ENCODE measurements around the gene KIRREL1. TPM values are rescaled to one million over a fixed set of nuclear protein-coding genes. Genes with fewer than 3 reads are reported as not detected.

Gene KIRREL1
- total RNA-seq, 4 donors from 2014 or later = 8.2 to 18.3 (median 12.6) TPM

DNA sequence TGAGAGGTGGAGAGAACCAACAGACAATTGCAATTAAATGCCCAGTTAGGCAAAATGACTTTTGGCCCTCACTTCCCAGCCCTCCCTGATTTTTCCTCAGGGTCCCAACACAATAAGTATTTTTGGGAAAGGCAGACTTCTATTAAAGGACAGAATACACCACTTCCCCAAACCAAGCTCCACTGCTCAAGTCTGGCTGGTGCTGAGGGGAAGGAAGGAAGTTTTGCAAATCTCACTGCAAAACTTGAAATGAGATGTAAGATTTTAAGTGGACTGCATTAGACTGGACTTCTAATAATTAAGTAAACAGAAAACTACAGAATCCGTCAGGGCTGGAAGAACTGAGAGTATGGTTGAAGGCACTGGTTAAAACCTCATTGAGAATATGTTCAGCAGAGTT, 155.0 kb downstream of the KIRREL1 start:
- no peak for DNase-seq
- Histone ChIP-seq H3K4me1 (peaks cover 0 to 14% (median 7%) of the 10 kb centered on the region in 4 donors), H3K27me3 (no peaks in the 10 kb centered on the region), H3K9me3 (no peaks in the 10 kb centered on the region), H3K36me3 (no peaks in the 10 kb centered on the region), H3K4me3 (no peak overlapping the region), H3K27ac (peak overlapping the region; percentile 5 to 73 (median 66))
- in situ Hi-C loops (cut with MboI; ENCODE audit: low pct_ligation_motif_present in 1 of 4, low pct_unique_long_range_greater_than_20kb in 1 of 4, low sequenced_read_pairs in 3 of 4) = no loop called here
- WGBS, 2 donors (ENCODE audit: low coverage in 1 of 2) = 44 to 68% methylated on average over 1 of the region's 1 CpG
- TF ChIP-seq, protein P1, sequence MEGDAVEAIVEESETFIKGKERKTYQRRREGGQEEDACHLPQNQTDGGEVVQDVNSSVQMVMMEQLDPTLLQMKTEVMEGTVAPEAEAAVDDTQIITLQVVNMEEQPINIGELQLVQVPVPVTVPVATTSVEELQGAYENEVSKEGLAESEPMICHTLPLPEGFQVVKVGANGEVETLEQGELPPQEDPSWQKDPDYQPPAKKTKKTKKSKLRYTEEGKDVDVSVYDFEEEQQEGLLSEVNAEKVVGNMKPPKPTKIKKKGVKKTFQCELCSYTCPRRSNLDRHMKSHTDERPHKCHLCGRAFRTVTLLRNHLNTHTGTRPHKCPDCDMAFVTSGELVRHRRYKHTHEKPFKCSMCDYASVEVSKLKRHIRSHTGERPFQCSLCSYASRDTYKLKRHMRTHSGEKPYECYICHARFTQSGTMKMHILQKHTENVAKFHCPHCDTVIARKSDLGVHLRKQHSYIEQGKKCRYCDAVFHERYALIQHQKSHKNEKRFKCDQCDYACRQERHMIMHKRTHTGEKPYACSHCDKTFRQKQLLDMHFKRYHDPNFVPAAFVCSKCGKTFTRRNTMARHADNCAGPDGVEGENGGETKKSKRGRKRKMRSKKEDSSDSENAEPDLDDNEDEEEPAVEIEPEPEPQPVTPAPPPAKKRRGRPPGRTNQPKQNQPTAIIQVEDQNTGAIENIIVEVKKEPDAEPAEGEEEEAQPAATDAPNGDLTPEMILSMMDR (IDR thresholded peaks at IDR 0.05) = no peak
- TF ChIP-seq POLR2A (IDR thresholded peaks at IDR 0.05) (no peak), EP300 (IDR thresholded peaks at IDR 0.05; ENCODE audit: low read depth) (no peak), POLR2AphosphoS5 (IDR thresholded peaks at IDR 0.05) (no peak)
- intact Hi-C loops (cut with DNase I; ENCODE audit: low total_unique reads) = no loop called here

DNA sequence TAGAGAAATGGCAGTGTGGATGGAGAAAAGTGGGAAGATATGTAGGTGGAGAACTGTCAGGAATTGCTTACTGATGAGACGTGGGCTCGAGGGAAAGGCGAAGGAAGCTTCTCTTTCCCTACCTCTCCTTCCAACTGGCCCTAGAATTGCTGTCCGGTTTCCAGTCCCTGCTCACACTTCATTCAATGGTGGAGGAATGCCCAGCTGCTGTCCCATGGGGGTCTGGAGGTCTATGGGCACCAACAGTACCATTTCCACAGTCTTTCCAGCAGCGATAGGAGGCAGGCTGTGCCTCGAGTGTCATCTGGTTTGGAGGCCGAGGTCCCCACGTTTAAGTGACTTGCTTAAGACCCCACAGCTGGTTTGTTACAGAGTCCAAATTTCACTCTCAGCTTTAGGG, 155.7 kb downstream of the KIRREL1 start:
- H3K36me3 ChIP-seq = no peaks in the 10 kb centered on the region
- H3K9me3 ChIP-seq = no peaks in the 10 kb centered on the region
- no peaks in the 10 kb centered on the region for H3K27me3 ChIP-seq
- peak overlapping the region; percentile 50 to 73 (median 66) for H3K27ac ChIP-seq
- intact Hi-C loops (cut with DNase I; ENCODE audit: low total_unique reads) = no loop called here
- WGBS, 2 donors (ENCODE audit: low coverage in 1 of 2) = 20 to 60% methylated on average over 3 to 8 of the region's 8 CpGs
- H3K4me3 ChIP-seq = peak overlapping the region in 3 of 4 donors; percentile 16 to 43 (median 23)
- in situ Hi-C loops (cut with MboI; ENCODE audit: low pct_ligation_motif_present in 1 of 4, low pct_unique_long_range_greater_than_20kb in 1 of 4, low sequenced_read_pairs in 3 of 4) = no loop called here
- DNase-seq = no peak
- H3K4me1 ChIP-seq = peaks cover 0 to 14% (median 7%) of the 10 kb centered on the region in 4 donors
- TF ChIP-seq EP300 (IDR thresholded peaks at IDR 0.05; ENCODE audit: low read depth) = no peak
- TF ChIP-seq POLR2AphosphoS5 (IDR thresholded peaks at IDR 0.05) = no peak
- no peak for TF ChIP-seq POLR2A (IDR thresholded peaks at IDR 0.05)
- TF ChIP-seq, protein P1 (IDR thresholded peaks at IDR 0.05) = no peak

Other genes with a start within 250 kb of the KIRREL1 start
- 10 to 100 TPM in 1 of 4 donors, under 1 TPM in 2, not detected in 1; 0.37 to 10.8 (median 0.41) TPM for gene FCRL2, start 216.5 kb upstream of the KIRREL1 start, total RNA-seq
- gene FCRL1, start 173.5 kb upstream of the KIRREL1 start, total RNA-seq = 10 to 100 TPM in 1 of 4 donors, 1 to 10 TPM in 1, not detected in 2; 6.4 to 12.9 TPM
- not detected for gene CD5L, start 151.8 kb upstream of the KIRREL1 start, total RNA-seq
- 10 to 100 TPM in 1 of 4 donors, 1 to 10 TPM in 3; 1.4 to 11.2 (median 4.1) TPM for gene CD1D, start 187.2 kb downstream of the KIRREL1 start, total RNA-seq

All from transverse colon (tissue), 4 donors.